K562 (cell line): ENCODE results near the gene GRWD1. TPM values are rescaled to one million over a fixed set of nuclear protein-coding genes. Genes with fewer than 3 reads are reported as not detected.
A peak's percentile ranks its signal among the peaks of the same experiment; 100 is the strongest.

Source experiments
- ATF7 ChIP-seq: fragments of 450-650 bp; IDR thresholded peaks from 2 replicates; pipeline ENCODE4 v1.7.1; 2014; ENCODE audit warnings: mild to moderate bottlenecking, moderate library complexity
- CTCFL ChIP-seq: IDR thresholded peaks from 2 replicates; pipeline ENCODE4 v1.6.1; 2011; ENCODE audit warnings: borderline replicate concordance, low read depth, mild to moderate bottlenecking, moderate library complexity, low read length; ENCODE audit not compliant: insufficient read depth, poor library complexity, severe bottlenecking
- FOSL1 ChIP-seq: fragments of 200-800 bp; sonication (Bioruptor generic); conservative IDR thresholded peaks from 2 replicates; pipeline ENCODE4 v1.6.1; 2016; ENCODE audit warnings: missing genetic modification characterization, missing compliant biosample characterization
- HSF4 ChIP-seq: fragments of 250-450 bp; sonication (Bioruptor Pico); IDR thresholded peaks from 2 replicates; pipeline ENCODE4 v2.1.2; 2022; ENCODE audit warnings: mild to moderate bottlenecking, moderate library complexity, borderline replicate concordance
- MAFG ChIP-seq: fragments of 450-650 bp; conservative IDR thresholded peaks from 2 replicates; pipeline ENCODE4 v1.6.1; 2016; ENCODE audit warnings: missing genetic modification characterization, missing compliant biosample characterization
- MYC ChIP-seq, 2 experiments: fragments of 250-450 bp in 1 of 2; sonication (Bioruptor Pico) in 1 of 2; IDR thresholded peaks; 2 replicates each; pipeline versions ENCODE4 v1.5.1 to v1.6.1; 2012 to 2021; ENCODE audit warnings: low read depth in 2 of 2, borderline replicate concordance in 1 of 2, improper control_type of control experiment in 1 of 2, low read length in 1 of 2, mild to moderate bottlenecking in 1 of 2, moderate library complexity in 1 of 2
- ZNF445 ChIP-seq: fragments of 250-450 bp; sonication (Bioruptor Pico); IDR thresholded peaks from 2 replicates; pipeline ENCODE4 v1.4.0; 2020; ENCODE audit warnings: low read depth, mild to moderate bottlenecking, moderate library complexity
- polyA plus RNA-seq, 8 experiments: library from polyadenylated mRNA; depleted of rRNA in 4 of 8; stranded (reverse) in 5 of 8; unstranded in 3 of 8; fragments of >200 nt; fragmentation: Nextera tagmentation in 2 of 8; fragmentation: Illumina TruSeq in 1 of 8; extraction: Ambion mirVana in 2 of 8; extraction: Trizol in 1 of 8; gene quantifications; 2 replicates each; pipeline versions ENCODE4 v1.2.1 to v1.2.3, GENCODE V29; 2011 to 2014; ENCODE audit warnings: inconsistent platforms in 1 of 8, missing spikeins in 1 of 8
- total RNA-seq, 7 experiments: library from RNA; depleted of rRNA in 6 of 7; stranded (reverse); fragments of >200 nt in 6 of 7; fragmentation: Illumina TruSeq in 2 of 7; extraction: Trizol in 2 of 7; gene quantifications; 2 replicates each; pipeline versions ENCODE4 v1.2.1 to v1.2.3, GENCODE V29; 2011 to 2021; ENCODE audit warnings: low replicate concordance in 1 of 7
- TF ChIP-seq, protein P1 (sequence below): fragments of 450-650 bp; IDR thresholded peaks from 2 replicates; pipeline ENCODE4 v1.6.1; 2014; ENCODE audit warnings: low read depth, mild to moderate bottlenecking, moderate library complexity, borderline replicate concordance
- TF ChIP-seq, protein P2 (sequence below): sonication (generic); formaldehyde crosslinking; IDR thresholded peaks from 2 replicates; pipeline ENCODE4 v1.8.0; 2022; ENCODE audit warnings: mild to moderate bottlenecking, low read depth, missing genetic modification reagents
- TF ChIP-seq, protein P3 (sequence below), 2 experiments: fragments of 450-650 bp; IDR thresholded peaks; 2 replicates each; pipeline ENCODE4 v1.6.1; 2018; ENCODE audit warnings: mild to moderate bottlenecking in 2 of 2, low read depth in 1 of 2; ENCODE audit not compliant: partially characterized antibody in 2 of 2

The GRWD1 gene
- total and polyA plus RNA-seq, 9 of the 15 experiments (the other 6 are each of a cell fraction or from before 2014, with no cell fraction given) = 1.5 to 87.2 (median 24.5) TPM

DNA sequence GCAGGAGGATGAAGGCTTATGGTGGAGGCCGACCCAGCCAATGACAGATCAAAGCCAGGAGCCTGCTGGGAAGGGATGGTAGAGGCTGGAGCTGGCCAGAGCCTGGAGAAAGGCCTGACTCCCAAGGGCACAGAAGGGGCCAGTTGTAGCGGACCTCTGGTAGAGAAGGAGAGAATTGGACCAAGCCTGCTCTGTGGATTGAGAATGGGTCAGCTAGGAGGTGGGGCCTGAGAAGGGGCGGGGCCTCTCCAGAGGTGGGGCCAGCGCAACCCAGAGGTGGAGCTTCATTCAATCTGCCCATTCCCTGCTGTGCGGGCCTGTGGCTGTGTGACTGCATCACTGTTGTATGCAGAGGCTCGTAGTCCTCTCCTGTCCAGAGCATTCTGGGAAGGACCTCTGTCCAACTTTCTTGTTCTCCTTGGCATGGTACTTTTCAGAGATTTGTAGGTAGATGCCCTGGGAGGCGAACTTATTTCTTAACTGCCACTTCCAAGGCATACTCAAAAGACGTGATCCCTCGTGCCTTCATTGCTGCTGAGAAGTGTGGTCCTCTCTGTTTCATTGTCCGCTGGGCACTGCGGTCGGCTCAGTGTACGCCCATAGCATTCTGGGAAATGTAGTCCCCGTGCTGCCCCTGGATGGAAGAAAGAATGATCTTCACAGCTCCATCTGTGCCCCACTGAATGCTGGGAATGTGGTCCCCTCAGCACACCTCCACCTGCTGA, 45.6 kb upstream of the GRWD1 start (continued):
- TF ChIP-seq, protein P1, sequence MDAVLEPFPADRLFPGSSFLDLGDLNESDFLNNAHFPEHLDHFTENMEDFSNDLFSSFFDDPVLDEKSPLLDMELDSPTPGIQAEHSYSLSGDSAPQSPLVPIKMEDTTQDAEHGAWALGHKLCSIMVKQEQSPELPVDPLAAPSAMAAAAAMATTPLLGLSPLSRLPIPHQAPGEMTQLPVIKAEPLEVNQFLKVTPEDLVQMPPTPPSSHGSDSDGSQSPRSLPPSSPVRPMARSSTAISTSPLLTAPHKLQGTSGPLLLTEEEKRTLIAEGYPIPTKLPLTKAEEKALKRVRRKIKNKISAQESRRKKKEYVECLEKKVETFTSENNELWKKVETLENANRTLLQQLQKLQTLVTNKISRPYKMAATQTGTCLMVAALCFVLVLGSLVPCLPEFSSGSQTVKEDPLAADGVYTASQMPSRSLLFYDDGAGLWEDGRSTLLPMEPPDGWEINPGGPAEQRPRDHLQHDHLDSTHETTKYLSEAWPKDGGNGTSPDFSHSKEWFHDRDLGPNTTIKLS = 0 out of 2 replicates have a peak, but pooled peaks have one; percentile 44
- TF ChIP-seq MYC (IDR thresholded peaks at IDR 0.05; ENCODE audit: low read depth, low read length) (no peak), MYC (CRISPR knock-in tag; IDR thresholded peaks at IDR 0.05; ENCODE audit: borderline replicate concordance, low read depth) (no peak), ZNF445 (no peak), CTCFL (no peak), ATF7 (peak; percentile 37; the same call in 1 of the 2 replicates), HSF4 (no peak), MAFG (tag) (no peak), FOSL1 (tag) (0 out of 2 replicates have a peak, but pooled peaks have one; percentile 41)
- TF ChIP-seq, protein P2, sequence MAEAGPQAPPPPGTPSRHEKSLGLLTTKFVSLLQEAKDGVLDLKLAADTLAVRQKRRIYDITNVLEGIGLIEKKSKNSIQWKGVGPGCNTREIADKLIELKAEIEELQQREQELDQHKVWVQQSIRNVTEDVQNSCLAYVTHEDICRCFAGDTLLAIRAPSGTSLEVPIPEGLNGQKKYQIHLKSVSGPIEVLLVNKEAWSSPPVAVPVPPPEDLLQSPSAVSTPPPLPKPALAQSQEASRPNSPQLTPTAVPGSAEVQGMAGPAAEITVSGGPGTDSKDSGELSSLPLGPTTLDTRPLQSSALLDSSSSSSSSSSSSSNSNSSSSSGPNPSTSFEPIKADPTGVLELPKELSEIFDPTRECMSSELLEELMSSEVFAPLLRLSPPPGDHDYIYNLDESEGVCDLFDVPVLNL (CRISPR knock-in tag) = no peak; the same call in 1 of the 2 replicates
- TF ChIP-seq, protein P3, sequence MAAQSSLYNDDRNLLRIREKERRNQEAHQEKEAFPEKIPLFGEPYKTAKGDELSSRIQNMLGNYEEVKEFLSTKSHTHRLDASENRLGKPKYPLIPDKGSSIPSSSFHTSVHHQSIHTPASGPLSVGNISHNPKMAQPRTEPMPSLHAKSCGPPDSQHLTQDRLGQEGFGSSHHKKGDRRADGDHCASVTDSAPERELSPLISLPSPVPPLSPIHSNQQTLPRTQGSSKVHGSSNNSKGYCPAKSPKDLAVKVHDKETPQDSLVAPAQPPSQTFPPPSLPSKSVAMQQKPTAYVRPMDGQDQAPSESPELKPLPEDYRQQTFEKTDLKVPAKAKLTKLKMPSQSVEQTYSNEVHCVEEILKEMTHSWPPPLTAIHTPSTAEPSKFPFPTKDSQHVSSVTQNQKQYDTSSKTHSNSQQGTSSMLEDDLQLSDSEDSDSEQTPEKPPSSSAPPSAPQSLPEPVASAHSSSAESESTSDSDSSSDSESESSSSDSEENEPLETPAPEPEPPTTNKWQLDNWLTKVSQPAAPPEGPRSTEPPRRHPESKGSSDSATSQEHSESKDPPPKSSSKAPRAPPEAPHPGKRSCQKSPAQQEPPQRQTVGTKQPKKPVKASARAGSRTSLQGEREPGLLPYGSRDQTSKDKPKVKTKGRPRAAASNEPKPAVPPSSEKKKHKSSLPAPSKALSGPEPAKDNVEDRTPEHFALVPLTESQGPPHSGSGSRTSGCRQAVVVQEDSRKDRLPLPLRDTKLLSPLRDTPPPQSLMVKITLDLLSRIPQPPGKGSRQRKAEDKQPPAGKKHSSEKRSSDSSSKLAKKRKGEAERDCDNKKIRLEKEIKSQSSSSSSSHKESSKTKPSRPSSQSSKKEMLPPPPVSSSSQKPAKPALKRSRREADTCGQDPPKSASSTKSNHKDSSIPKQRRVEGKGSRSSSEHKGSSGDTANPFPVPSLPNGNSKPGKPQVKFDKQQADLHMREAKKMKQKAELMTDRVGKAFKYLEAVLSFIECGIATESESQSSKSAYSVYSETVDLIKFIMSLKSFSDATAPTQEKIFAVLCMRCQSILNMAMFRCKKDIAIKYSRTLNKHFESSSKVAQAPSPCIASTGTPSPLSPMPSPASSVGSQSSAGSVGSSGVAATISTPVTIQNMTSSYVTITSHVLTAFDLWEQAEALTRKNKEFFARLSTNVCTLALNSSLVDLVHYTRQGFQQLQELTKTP (IDR thresholded peaks at IDR 0.05; ENCODE audit: low read depth in 1 of 2, partially characterized antibody in 2 of 2) = peak in 1 of 2 experiments; percentile 93
